Activated T-helper 1 cell treated with anti-CD3 and anti-CD28 coated beads, Interleukin-12 subunit alpha, Interleukin-12 subunit beta, Interleukin-2, Interleukin-4 antibody, amounts not matched to agents 30 ng/mL and 10 ng/mL and 1 ng/mL, durations not matched to agents 14 hours and 24 hours and 36 hours (primary cell): ENCODE measurements around the gene IFITM2. TPM values are rescaled to one million over a fixed set of nuclear protein-coding genes. Genes with fewer than 3 reads are reported as not detected.
A peak's percentile ranks its signal among the peaks of the same experiment; 100 is the strongest.

ENCODE experiments used
- DNase-seq: peaks from one replicate; pipeline ENCODE4 v3.0.0; 2021; ENCODE audit warnings: low spot score
- H3K27ac Mint-ChIP-seq: one replicate; pipeline ENCODE4 v1.8.0; 2021; ENCODE audit warnings: mild to moderate bottlenecking, mixed read lengths
- H3K27me3 Mint-ChIP-seq: one replicate; pipeline ENCODE4 v1.8.0; 2022; ENCODE audit warnings: mild to moderate bottlenecking, moderate library complexity, mixed read lengths; ENCODE audit not compliant: insufficient read depth
- H3K36me3 Mint-ChIP-seq: one replicate; pipeline ENCODE4 v1.8.0; 2021; ENCODE audit warnings: low read depth, mixed read lengths
- H3K4me1 Mint-ChIP-seq: one replicate; pipeline ENCODE4 v1.8.0; 2021; ENCODE audit warnings: low read depth, mixed read lengths
- H3K4me3 Mint-ChIP-seq: one replicate; pipeline ENCODE4 v1.8.0; 2021; ENCODE audit warnings: mild to moderate bottlenecking, moderate library complexity, mixed read lengths
- H3K9me3 Mint-ChIP-seq: one replicate; pipeline ENCODE4 v1.8.0; 2021; ENCODE audit warnings: mixed read lengths
- intact Hi-C: fragments of 100-400 bp; cut with micrococcal nuclease; formaldehyde crosslinking; loops from one replicate; pipeline ENCODE4 v1.15.1; 2024
- total RNA-seq: library from RNA; stranded (reverse); gene quantifications from 2 replicates; pipeline ENCODE4 v1.2.3, GENCODE V29; 2022

The IFITM2 gene
- total RNA-seq, 1 donor from 2014 or later, result 521 TPM

DNA sequence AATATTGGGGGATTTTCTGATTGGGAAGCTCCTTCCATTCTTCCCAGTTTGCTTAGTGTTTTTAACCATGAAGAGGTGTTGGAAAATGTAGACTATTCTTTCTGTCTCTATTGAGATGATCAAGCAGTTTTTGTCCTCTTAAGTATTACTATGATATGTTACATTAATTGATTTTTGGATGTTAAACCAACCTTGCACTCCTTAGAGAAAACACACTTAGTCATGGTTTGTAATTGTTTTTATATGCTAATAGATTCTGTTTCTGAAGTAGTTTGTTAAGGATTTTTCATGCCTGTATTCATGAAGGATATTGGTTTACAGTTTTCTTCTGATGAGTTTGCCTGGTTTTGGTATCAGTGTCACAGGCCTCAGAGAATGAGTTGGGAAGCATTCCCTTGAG, 31.4 kb upstream of the IFITM2 start:
- peaks cover 30% of the 10 kb centered on the region for H3K36me3 Mint-ChIP-seq
- H3K27ac Mint-ChIP-seq, result no peak overlapping the region
- H3K4me3 Mint-ChIP-seq, result no peak overlapping the region
- peaks cover 25% of the 10 kb centered on the region for H3K27me3 Mint-ChIP-seq
- intact Hi-C loops, result no loop called here
- no peak for DNase-seq
- peaks cover 11% of the 10 kb centered on the region for H3K9me3 Mint-ChIP-seq
- peaks cover 24% of the 10 kb centered on the region for H3K4me1 Mint-ChIP-seq

- DNase-seq, result no peak
- H3K27me3 Mint-ChIP-seq, result peaks cover 32% of the 10 kb centered on the region
Measured at GRCh38 chr11:278001-278951, 29.3 kb upstream of the IFITM2 start, which contains the start of gene NLRP6. TSS of gene NLRP6 (plus strand) at chr11:278407. CDS start at chr11:278570, 163 bp downstream.

DNA sequence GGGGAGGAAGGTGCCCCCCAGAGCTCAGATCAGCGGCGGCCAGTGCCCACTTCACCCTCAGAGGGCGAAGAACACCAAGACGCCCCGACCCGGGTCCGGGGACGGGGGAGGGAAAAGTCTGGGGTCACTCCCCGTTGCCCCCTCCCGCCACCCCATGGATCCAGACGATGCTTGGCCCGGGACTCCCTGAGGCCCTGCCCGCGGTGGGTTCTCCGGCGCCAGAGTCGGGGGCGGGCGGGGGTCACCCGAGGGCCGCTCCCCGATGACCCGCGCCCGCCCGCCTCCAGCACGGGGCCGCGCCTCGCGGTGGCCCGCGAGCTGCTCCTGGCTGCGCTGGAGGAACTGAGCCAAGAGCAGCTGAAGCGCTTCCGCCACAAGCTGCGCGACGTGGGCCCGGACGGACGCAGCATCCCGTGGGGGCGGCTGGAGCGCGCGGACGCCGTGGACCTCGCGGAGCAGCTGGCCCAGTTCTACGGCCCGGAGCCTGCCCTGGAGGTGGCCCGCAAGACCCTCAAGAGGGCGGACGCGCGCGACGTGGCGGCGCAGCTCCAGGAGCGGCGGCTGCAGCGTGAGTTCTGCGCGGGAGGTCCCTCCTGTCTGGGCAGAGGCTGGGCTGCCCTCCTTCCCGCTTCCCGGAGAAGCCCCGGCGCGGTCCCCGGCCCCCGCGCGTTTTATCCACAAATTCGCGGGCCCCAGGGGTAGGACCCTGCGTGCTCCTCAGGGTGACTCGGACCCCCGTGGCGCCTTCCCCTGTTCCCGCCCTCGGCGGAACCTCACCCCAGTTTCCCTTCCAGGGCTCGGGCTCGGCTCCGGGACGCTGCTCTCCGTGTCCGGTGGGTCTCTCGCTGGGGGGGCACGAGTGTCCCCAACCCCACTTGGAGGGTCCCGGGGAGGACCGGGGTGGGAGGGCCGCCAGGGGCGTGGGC, 28.3 kb upstream of the IFITM2 start:
- H3K27me3 Mint-ChIP-seq, result peaks cover 32% of the 10 kb centered on the region
- intact Hi-C loops, result no loop called here
- no peak for DNase-seq
- H3K27ac Mint-ChIP-seq, result no peak overlapping the region
- peak overlapping the region; percentile 86 for H3K4me3 Mint-ChIP-seq
- H3K36me3 Mint-ChIP-seq, result peaks cover 43% of the 10 kb centered on the region
- peaks cover 49% of the 10 kb centered on the region for H3K4me1 Mint-ChIP-seq
- peaks cover 11% of the 10 kb centered on the region for H3K9me3 Mint-ChIP-seq

More at GRCh38 chr11:278001-278951, 29.3 kb upstream of the IFITM2 start, which contains the start of gene NLRP6:
- H3K4me1 Mint-ChIP-seq, result peaks cover 43% of the 10 kb centered on the region
- H3K36me3 Mint-ChIP-seq, result peaks cover 41% of the 10 kb centered on the region
- H3K27ac Mint-ChIP-seq, result peak within 1 kb of the TSS; percentile 88
- H3K9me3 Mint-ChIP-seq, result peaks cover 11% of the 10 kb centered on the region
- intact Hi-C loops, result no loop called here
- H3K4me3 Mint-ChIP-seq, result peak within 1 kb of the TSS; percentile 86

- Mint-ChIP-seq H3K36me3 (peaks cover 42% of the 10 kb centered on the region), H3K4me3 (peak overlapping the region; percentile 84), H3K27ac (peak overlapping the region; percentile 77), H3K27me3 (peaks cover 28% of the 10 kb centered on the region), H3K9me3 (peaks cover 11% of the 10 kb centered on the region), H3K4me1 (peaks cover 49% of the 10 kb centered on the region)
- no peak for DNase-seq
- intact Hi-C loops, result no loop called here
Measured at GRCh38 chr11:279966-280705, 27.5 kb upstream of the IFITM2 start.

DNA sequence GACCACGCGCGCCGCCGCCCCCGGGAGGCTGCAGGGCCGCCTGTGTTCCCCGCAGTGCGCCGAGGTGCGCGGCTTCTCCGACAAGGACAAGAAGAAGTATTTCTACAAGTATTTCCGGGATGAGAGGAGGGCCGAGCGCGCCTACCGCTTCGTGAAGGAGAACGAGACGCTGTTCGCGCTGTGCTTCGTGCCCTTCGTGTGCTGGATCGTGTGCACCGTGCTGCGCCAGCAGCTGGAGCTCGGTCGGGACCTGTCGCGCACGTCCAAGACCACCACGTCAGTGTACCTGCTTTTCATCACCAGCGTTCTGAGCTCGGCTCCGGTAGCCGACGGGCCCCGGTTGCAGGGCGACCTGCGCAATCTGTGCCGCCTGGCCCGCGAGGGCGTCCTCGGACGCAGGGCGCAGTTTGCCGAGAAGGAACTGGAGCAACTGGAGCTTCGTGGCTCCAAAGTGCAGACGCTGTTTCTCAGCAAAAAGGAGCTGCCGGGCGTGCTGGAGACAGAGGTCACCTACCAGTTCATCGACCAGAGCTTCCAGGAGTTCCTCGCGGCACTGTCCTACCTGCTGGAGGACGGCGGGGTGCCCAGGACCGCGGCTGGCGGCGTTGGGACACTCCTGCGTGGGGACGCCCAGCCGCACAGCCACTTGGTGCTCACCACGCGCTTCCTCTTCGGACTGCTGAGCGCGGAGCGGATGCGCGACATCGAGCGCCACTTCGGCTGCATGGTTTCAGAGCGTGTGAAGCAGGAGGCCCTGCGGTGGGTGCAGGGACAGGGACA, 26.7 kb upstream of the IFITM2 start:
- DNase-seq, result no peak
- Mint-ChIP-seq H3K27me3 (peaks cover 24% of the 10 kb centered on the region), H3K27ac (peak overlapping the region; percentile 72), H3K36me3 (peaks cover 41% of the 10 kb centered on the region), H3K4me3 (peak overlapping the region; percentile 84), H3K4me1 (peaks cover 55% of the 10 kb centered on the region), H3K9me3 (peaks cover 11% of the 10 kb centered on the region)
- intact Hi-C loops, result loop anchor here (1.0 kb wide), 1 partner anchor 12 kb away; no protein-coding TSS in a partner anchor

- peaks cover 34% of the 10 kb centered on the region for H3K36me3 Mint-ChIP-seq
- DNase-seq, result no peak
- H3K27me3 Mint-ChIP-seq, result peaks cover 18% of the 10 kb centered on the region
- peaks cover 4% of the 10 kb centered on the region for H3K9me3 Mint-ChIP-seq
- peak overlapping the region; percentile 85 for H3K27ac Mint-ChIP-seq
- intact Hi-C loops, result loop anchor here (1.0 kb wide), 1 partner anchor 12 kb away; no protein-coding TSS in a partner anchor
- H3K4me1 Mint-ChIP-seq, result peaks cover 57% of the 10 kb centered on the region
- H3K4me3 Mint-ChIP-seq, result peak overlapping the region; percentile 84
Measured at GRCh38 chr11:281486-282161, 26.0 kb upstream of the IFITM2 start.

DNA sequence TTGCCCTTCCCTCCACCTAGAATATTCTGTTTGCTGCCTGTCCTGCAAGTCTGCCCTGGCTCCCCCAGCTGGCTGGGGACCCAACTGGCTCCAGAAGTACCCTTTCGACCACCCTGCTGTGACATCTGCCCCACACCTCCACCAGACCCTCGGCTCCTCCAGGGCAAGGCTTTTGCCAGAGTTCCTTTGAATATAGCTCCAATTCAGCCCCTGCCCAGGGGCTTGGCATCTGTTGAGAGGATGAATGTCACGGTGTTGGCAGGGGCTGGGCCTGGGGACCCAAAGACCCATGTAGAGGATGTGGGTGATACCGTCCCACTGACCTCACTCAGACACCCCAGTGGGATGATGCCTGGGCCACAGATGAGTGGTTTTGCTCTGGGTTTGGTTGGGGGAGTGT, 25.4 kb upstream of the IFITM2 start:
- no peak for DNase-seq
- peak overlapping the region; percentile 85 for H3K27ac Mint-ChIP-seq
- H3K27me3 Mint-ChIP-seq, result peaks cover 17% of the 10 kb centered on the region
- H3K4me3 Mint-ChIP-seq, result peak overlapping the region; percentile 84
- peaks cover 3% of the 10 kb centered on the region for H3K9me3 Mint-ChIP-seq
- intact Hi-C loops, result no loop called here
- H3K36me3 Mint-ChIP-seq, result peaks cover 31% of the 10 kb centered on the region
- peaks cover 59% of the 10 kb centered on the region for H3K4me1 Mint-ChIP-seq

DNA sequence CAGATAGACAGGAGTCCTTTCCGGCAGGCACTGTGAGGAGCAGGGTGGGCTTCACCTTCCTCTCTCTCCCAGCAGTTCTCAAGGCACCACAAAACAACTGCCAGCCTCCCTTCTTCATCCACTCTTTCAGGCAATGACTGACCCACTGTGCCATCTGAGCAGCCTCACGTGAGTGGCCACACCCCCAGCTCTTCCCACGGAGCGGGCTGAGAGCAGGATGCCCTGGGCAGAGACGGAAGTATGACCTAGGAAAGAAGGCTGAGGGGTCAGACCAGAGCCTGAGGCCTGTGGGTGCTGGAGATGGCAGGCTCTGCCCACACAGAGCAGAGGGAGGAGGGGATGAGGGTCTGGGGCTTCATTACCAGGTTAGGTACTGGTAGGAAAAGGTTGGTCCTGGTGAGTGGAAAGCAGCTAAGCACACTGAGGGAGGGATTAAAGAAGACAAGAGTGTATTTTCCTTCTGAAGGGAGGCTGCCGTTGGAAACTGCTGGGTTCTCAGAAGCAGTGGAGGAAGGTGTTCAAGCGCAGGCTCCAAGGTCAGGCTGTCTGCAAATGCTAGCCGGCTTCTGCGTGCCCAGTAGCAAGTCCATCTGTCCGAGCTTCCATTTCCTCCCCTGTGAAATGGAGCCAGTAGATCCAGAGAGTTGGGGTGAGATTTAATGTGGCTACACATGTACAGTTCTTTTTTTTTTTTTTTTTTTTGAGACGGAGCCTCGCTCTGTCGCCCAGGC, 24.8 kb upstream of the IFITM2 start:
- Mint-ChIP-seq H3K9me3 (no peaks in the 10 kb centered on the region), H3K4me3 (peak overlapping the region; percentile 84), H3K4me1 (peaks cover 56% of the 10 kb centered on the region), H3K27ac (peak overlapping the region; percentile 85), H3K27me3 (peaks cover 18% of the 10 kb centered on the region), H3K36me3 (peaks cover 29% of the 10 kb centered on the region)
- intact Hi-C loops, result no loop called here
- no peak for DNase-seq

GRCh38 chr11:283405-284104, 24.1 kb upstream of the IFITM2 start:
- no peak for DNase-seq
- H3K27ac Mint-ChIP-seq, result peak overlapping the region; percentile 29
- H3K27me3 Mint-ChIP-seq, result peaks cover 20% of the 10 kb centered on the region
- peaks cover 54% of the 10 kb centered on the region for H3K4me1 Mint-ChIP-seq
- H3K4me3 Mint-ChIP-seq, result peak overlapping the region; percentile 84
- no peaks in the 10 kb centered on the region for H3K9me3 Mint-ChIP-seq
- H3K36me3 Mint-ChIP-seq, result peaks cover 27% of the 10 kb centered on the region
- intact Hi-C loops, result no loop called here
